Articular chondrocyte of knee joint (primary cell): ENCODE measurements around the gene TTLL1. TPM values are rescaled to one million over a fixed set of nuclear protein-coding genes. Genes with fewer than 3 reads are reported as not detected.

ENCODE experiments used
- total RNA-seq: library from RNA; depleted of rRNA; stranded (reverse); fragments of >200 nt; gene quantifications from 2 replicates; pipeline ENCODE4 v1.2.3, GENCODE V29; 2012

The TTLL1 gene
- 17.0 and 17.5 TPM in 2 replicates for total RNA-seq

GRCh38 chr22:43088984-43089717 is at the start of gene TTLL1:
Gene TTLL1, minus strand, starts transcription at chr22:43089391. Its CDS starts 13,805 bp downstream, at chr22:43075586.

DNA sequence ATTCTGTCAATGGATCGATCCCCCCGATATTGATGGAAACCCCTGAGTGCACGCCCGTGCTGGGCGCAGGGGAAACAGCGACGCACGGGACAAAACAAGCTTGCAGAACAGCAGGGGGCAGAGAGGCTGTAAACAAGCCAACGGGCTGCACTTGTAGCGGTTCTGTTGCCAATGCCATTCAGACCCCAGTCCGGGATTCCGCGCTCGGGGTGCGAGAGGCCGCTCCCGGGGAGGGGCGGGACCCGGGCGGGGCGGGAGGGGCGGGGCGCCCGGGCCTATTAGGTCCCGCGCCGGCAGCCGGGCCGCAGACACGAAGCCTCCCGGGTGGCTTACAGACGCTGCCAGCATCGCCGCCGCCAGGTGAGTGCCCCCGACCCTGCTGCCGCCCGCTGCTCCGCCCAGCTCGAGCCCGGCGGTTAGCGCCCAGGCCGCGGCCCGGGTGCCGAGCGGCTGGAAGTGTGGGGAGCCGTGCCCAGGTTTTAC is 21.3 kb upstream of the TTLL1 start, which contains the start of gene BIK:
Gene BIK (plus strand): TSS at position 307 of the 483 bp plus-strand sequence. CDS start 13,273 bp downstream, outside the sequence.

DNA sequence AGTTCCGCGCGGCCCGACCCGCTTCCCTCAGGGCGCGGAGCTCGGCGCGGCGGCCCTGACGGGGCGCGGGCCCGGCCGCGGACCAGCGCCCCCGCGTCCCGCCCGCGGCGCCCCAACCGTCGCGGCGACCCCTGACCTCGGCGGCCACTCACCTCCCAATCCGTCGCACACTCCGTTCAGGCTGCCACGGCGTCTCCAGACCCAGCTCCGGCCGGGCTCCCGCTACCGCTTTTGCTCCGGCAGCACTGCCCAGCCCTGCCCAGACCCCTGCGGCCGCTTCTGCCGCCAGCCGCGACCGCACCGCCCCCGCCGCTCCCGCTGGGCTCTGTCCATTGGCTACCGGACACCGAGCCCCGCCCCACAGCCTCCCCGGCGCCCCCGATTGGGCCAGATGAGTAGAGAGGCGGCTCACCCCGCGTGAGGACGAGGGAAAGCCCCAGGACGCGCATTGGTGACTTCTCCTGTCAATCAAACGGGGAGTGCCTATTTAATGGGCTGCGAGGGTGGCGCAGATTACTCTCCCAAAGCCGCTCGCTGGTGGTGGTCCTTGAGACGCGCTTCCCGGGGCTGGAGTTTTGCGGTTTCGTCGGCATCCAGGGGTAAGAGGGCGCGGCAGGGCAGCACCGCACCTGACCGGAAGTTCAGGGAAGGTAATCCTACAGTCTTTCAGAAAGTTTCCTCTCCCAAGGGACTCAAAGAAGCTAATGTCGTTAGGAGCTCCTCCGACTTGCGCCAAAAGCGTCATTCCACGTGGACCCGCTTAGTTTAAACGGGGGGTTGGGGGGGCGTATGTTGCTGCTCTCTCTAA is 74.1 kb downstream of the TTLL1 start, which contains the start of gene PACSIN2:
Gene PACSIN2 (minus strand): TSS at position 281 of the 808 bp plus-strand sequence. CDS start 103,069 bp downstream, outside the sequence.

Other genes with a start within 250 kb of the TTLL1 start
- 93.4 and 104 TPM in 2 replicates for gene ARFGAP3, start 232.1 kb downstream of the TTLL1 start, total RNA-seq
- gene PACSIN2, start 74.2 kb downstream of the TTLL1 start, total RNA-seq, result 27.3 and 33.8 TPM in 2 replicates
- gene BIK, start 21.4 kb upstream of the TTLL1 start, total RNA-seq, result not detected in 2 replicates
- gene MCAT, start 54.0 kb upstream of the TTLL1 start, total RNA-seq, result 12.7 and 12.8 TPM in 2 replicates
- 234 and 238 TPM in 2 replicates for gene TSPO, start 62.2 kb upstream of the TTLL1 start, total RNA-seq
- 16.5 and 20.3 TPM in 2 replicates for gene TTLL12, start 97.7 kb upstream of the TTLL1 start, total RNA-seq